SK-MEL-5 (cell line): ENCODE data around the gene ID4. TPM values are rescaled to one million over a fixed set of nuclear protein-coding genes. Genes with fewer than 3 reads are reported as not detected.

Experiments
- DNase-seq: peaks from one replicate; pipeline ENCODE4 v3.0.0-alpha.2; 2016; ENCODE audit warnings: low read depth, low spot score
- in situ Hi-C: cut with HindIII; loops from 2 replicates; pipeline ENCODE4 v1.10.0; 2016; ENCODE audit warnings: low sequenced_read_pairs, high pct_unique_total_duplicates, low pct_unique_long_range_greater_than_20kb
- total RNA-seq: library from RNA; depleted of rRNA; stranded (reverse); fragments of >200 nt; shearing (Covaris generic); gene quantifications from 2 replicates; pipeline ENCODE4 v1.2.3, GENCODE V29; 2014

ID4 gene
- total RNA-seq, 1 experiment from 2014 or later: 31.9 TPM

DNA sequence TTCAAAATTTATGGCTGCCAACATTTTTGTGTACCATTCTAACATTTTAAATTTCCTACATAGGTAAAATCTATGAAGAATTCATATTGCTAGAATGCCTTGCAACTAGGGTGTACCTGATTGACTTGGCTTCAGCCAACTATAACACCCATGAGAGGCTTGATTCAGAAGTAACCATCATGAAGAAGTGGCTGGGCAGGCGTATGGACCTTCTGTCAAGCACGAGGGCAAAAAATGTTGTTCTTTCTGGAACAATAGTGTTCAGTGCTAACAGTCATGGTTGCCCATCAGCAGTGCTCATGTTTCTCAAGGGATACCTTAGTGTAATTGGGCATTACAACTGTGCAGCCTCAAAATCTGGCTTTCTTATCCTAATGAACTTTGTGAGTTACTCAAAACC lies 42.9 kb downstream of the ID4 start:
- in situ Hi-C loops: no loop called here
- DNase-seq: no peak

DNA sequence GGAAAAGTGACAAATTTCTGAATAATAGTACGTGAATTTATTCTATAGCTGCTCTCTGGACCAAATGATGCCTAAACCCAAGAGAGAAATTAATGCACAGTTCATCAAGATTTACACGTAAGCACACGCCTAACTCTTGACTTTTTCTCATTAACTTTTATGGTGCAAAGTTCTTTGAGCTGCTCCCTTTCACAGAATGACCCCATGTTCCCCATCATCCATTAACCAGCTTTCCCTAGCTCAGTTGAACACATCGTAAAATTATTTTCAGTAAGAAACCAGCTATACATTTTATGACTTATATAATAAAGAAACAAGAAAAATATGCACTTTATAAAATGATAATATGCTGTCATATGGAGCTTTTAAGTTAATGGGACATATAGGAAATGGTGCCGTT lies 54.3 kb downstream of the ID4 start:
- DNase-seq: no peak
- in situ Hi-C loops: no loop called here
